ENCODE results near the gene IL1RAPL2.

IL1RAPL2 gene

GRCh38 chrX:105700331-105700730 is 1134.3 kb downstream of the IL1RAPL2 start:
- no peak for DNase-seq (ENCODE audit: low read depth in 2 of 2)

- DNase-seq (ENCODE audit: low read depth in 2 of 2), result no peak
Observed at GRCh38 chrX:105701310-105702052, 1135.5 kb downstream of the IL1RAPL2 start.

GRCh38 chrX:105703876-105704275 is 1137.9 kb downstream of the IL1RAPL2 start:
- no peak for DNase-seq (ENCODE audit: low read depth in 2 of 2)

GRCh38 chrX:105706041-105706440 is 1140.0 kb downstream of the IL1RAPL2 start:
- DNase-seq (ENCODE audit: low read depth in 2 of 2), result no peak

- no peak for DNase-seq (ENCODE audit: low read depth in 2 of 2)
Observed at GRCh38 chrX:105711805-105712204, 1145.8 kb downstream of the IL1RAPL2 start.

- no peak for DNase-seq (ENCODE audit: low read depth in 2 of 2)
Observed at GRCh38 chrX:105715746-105716145, 1149.7 kb downstream of the IL1RAPL2 start.

- DNase-seq (ENCODE audit: low read depth in 2 of 2), result no peak
Observed at GRCh38 chrX:105723966-105724735, 1158.2 kb downstream of the IL1RAPL2 start.

GRCh38 chrX:105725228-105725627 is 1159.2 kb downstream of the IL1RAPL2 start:
- DNase-seq (ENCODE audit: low read depth in 2 of 2), result no peak

- no peak for DNase-seq (ENCODE audit: low read depth in 2 of 2)
Observed at GRCh38 chrX:105738162-105738561, 1172.2 kb downstream of the IL1RAPL2 start.

GRCh38 chrX:105744291-105744690 is 1178.3 kb downstream of the IL1RAPL2 start:
- DNase-seq (ENCODE audit: low read depth in 2 of 2), result no peak

- DNase-seq (ENCODE audit: low read depth in 2 of 2), result no peak
Observed at GRCh38 chrX:105744946-105745345, 1178.9 kb downstream of the IL1RAPL2 start.

- no peak for DNase-seq (ENCODE audit: low read depth in 2 of 2)
Observed at GRCh38 chrX:105745863-105746262, 1179.9 kb downstream of the IL1RAPL2 start.

GRCh38 chrX:105752338-105752956 is 1186.4 kb downstream of the IL1RAPL2 start:
- DNase-seq (ENCODE audit: low read depth in 2 of 2), result no peak

- DNase-seq (ENCODE audit: low read depth in 2 of 2), result no peak
Observed at GRCh38 chrX:105753411-105753810, 1187.4 kb downstream of the IL1RAPL2 start.

GRCh38 chrX:105754286-105754964 is 1188.4 kb downstream of the IL1RAPL2 start:
- DNase-seq (ENCODE audit: low read depth in 2 of 2), result no peak

- no peak for DNase-seq (ENCODE audit: low read depth in 2 of 2)
Observed at GRCh38 chrX:105755109-105755508, 1189.1 kb downstream of the IL1RAPL2 start.

- no peak for DNase-seq (ENCODE audit: low read depth in 2 of 2)
Observed at GRCh38 chrX:105758754-105759153, 1192.8 kb downstream of the IL1RAPL2 start.

- no peak for DNase-seq (ENCODE audit: low read depth in 2 of 2)
Observed at GRCh38 chrX:105759598-105759997, 1193.6 kb downstream of the IL1RAPL2 start.

GRCh38 chrX:105765691-105766090 is 1199.7 kb downstream of the IL1RAPL2 start:
- DNase-seq (ENCODE audit: low read depth in 2 of 2), result no peak

- no peak for DNase-seq (ENCODE audit: low read depth in 2 of 2)
Observed at GRCh38 chrX:105773801-105774200, 1207.8 kb downstream of the IL1RAPL2 start.

GRCh38 chrX:105775679-105776078 is 1209.7 kb downstream of the IL1RAPL2 start:
- no peak for DNase-seq (ENCODE audit: low read depth in 2 of 2)

- no peak for DNase-seq (ENCODE audit: low read depth in 2 of 2)
Observed at GRCh38 chrX:105781804-105782203, 1215.8 kb downstream of the IL1RAPL2 start.
